Activated CD4-positive, alpha-beta T cell treated with anti-CD3 and anti-CD28 coated beads for 48 hours (primary cell): ENCODE results near the gene SPINT3.

Source experiments
- DNase-seq: peaks from one replicate; pipeline ENCODE4 v3.0.0-alpha.2; 2020

SPINT3 gene

GRCh38 chr20:45515147-45515913 lies at the start of gene SPINT3:
Gene SPINT3, minus strand, starts transcription at chr20:45515622. Its CDS starts 14 bp downstream, at chr20:45515608.
- no peak for DNase-seq

GRCh38 chr20:45564760-45565276 lies 49.4 kb upstream of the SPINT3 start:
- DNase-seq, result no peak

GRCh38 chr20:45555198-45555597 lies 39.8 kb upstream of the SPINT3 start:
- no peak for DNase-seq

- DNase-seq, result no peak
These were observed 37.0 kb upstream of the SPINT3 start for GRCh38 chr20:45552456-45552855.

- DNase-seq, result no peak
These were observed 35.3 kb upstream of the SPINT3 start for GRCh38 chr20:45550765-45551164.

GRCh38 chr20:45548410-45548809 lies 33.0 kb upstream of the SPINT3 start:
- no peak for DNase-seq

- DNase-seq, result no peak
These were observed 31.9 kb upstream of the SPINT3 start, which contains the start of gene EPPIN for GRCh38 chr20:45547206-45547770. Gene EPPIN, minus strand, starts transcription at chr20:45547401. Its CDS starts 44 bp downstream, at chr20:45547357.

- DNase-seq, result no peak
These were observed 30.5 kb upstream of the SPINT3 start for GRCh38 chr20:45545754-45546453.

- DNase-seq, result no peak
These were observed 29.9 kb upstream of the SPINT3 start for GRCh38 chr20:45545351-45545750.

- no peak for DNase-seq
These were observed 24.0 kb upstream of the SPINT3 start, which contains the start of gene WFDC6 for GRCh38 chr20:45539382-45539781. Gene WFDC6, minus strand, starts transcription at chr20:45539482. Its CDS starts 75 bp downstream, at chr20:45539407.

- peak; percentile 4 for DNase-seq
These were observed 22.9 kb upstream of the SPINT3 start for GRCh38 chr20:45538209-45538799.

GRCh38 chr20:45527294-45527693 lies 11.9 kb upstream of the SPINT3 start:
- no peak for DNase-seq

- no peak for DNase-seq
These were observed 8.4 kb upstream of the SPINT3 start for GRCh38 chr20:45523821-45524220.

- no peak for DNase-seq
These were observed 2.9 kb upstream of the SPINT3 start for GRCh38 chr20:45518282-45518681.

GRCh38 chr20:45510242-45510862 lies 5.1 kb downstream of the SPINT3 start:
- no peak for DNase-seq

- DNase-seq, result no peak
These were observed 6.3 kb downstream of the SPINT3 start for GRCh38 chr20:45509091-45509490.

GRCh38 chr20:45508068-45508886 lies 7.1 kb downstream of the SPINT3 start:
- no peak for DNase-seq

- DNase-seq, result no peak
These were observed 8.2 kb downstream of the SPINT3 start for GRCh38 chr20:45507011-45507820.

- DNase-seq, result no peak
These were observed 9.0 kb downstream of the SPINT3 start for GRCh38 chr20:45506398-45506797.

- no peak for DNase-seq
These were observed 12.0 kb downstream of the SPINT3 start for GRCh38 chr20:45503403-45503802.

GRCh38 chr20:45502561-45502960 lies 12.9 kb downstream of the SPINT3 start:
- DNase-seq, result no peak
